H4 (cell line): ENCODE results near the gene PWWP2B. TPM values are rescaled to one million over a fixed set of nuclear protein-coding genes. Genes with fewer than 3 reads are reported as not detected.

Experiments used
- DNase-seq: peaks from one replicate; pipeline ENCODE4 v3.0.0-alpha.2; 2015; ENCODE audit warnings: low spot score
- total RNA-seq: library from RNA; depleted of rRNA; stranded (reverse); fragments of >200 nt; shearing (Covaris generic); gene quantifications from 2 replicates; pipeline ENCODE4 v1.2.3, GENCODE V29; 2014

Gene PWWP2B
- total RNA-seq, 1 experiment from 2014 or later, result 2.2 TPM

- DNase-seq, result no peak
Observed at GRCh38 chr10:132458071-132458585, 61.1 kb downstream of the PWWP2B start.

DNA sequence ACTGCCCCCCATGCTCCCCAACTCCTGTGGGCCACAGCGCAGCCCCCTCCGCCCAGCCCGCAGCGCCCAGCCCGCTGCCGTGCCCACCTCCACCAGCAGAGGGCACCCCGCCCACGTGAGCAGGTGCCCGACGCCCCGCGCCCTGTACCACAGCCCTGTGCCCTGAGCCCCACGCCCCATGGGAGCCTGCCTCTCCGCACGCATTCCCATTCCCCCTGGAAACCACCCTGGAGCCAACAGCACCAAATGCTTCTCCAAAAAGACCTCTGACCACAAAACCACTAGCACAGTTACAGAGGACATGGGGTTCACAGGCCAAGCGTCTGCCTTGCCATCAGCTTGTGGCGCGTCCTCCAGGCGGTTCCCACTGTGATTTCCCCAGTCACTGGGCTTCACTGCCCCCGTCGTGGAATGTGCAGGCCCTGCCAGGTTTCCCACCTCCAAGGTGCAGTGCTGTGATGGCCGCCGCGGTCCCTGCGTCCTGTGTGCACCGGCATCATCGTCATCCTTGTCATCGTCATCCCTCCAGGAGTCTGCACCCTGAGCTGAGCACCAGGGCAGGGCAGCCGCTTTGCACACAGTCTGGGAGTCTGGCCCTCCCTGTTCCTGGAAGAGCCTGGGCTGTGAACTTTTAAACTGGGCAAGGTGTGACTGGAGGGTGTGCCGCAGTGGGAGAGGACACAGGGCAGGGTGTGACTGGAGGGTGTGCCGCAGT lies 61.7 kb downstream of the PWWP2B start:
- DNase-seq, result no peak

- DNase-seq, result no peak
Observed at GRCh38 chr10:132459301-132460003, 62.5 kb downstream of the PWWP2B start.

DNA sequence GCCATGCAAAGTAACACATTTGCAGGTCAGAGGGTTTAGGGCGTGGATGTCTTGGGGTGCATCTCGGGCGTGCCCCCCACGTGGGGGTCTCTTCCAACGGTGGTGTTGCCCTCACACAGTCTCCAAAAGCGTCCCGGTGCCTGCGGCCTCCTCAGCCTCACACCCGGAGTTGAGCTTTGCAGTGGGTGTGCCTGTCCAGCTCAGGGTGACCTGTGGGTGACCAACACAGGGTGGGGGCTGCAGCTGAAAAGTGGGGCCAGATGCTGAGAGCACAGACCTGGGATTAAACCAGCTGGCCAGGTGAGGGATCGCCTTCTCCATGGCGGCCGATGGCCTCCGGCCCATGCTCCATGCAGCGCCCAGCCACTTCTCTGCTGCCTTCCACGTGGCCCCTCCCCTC lies 63.1 kb downstream of the PWWP2B start:
- DNase-seq, result no peak

GRCh38 chr10:132460691-132461090 lies 63.7 kb downstream of the PWWP2B start:
- DNase-seq, result no peak

GRCh38 chr10:132461103-132461682 lies 64.2 kb downstream of the PWWP2B start:
- DNase-seq, result no peak

- DNase-seq, result no peak
Observed at GRCh38 chr10:132461683-132462231, 64.8 kb downstream of the PWWP2B start.

GRCh38 chr10:132462463-132463332 lies 65.7 kb downstream of the PWWP2B start:
- no peak for DNase-seq

DNA sequence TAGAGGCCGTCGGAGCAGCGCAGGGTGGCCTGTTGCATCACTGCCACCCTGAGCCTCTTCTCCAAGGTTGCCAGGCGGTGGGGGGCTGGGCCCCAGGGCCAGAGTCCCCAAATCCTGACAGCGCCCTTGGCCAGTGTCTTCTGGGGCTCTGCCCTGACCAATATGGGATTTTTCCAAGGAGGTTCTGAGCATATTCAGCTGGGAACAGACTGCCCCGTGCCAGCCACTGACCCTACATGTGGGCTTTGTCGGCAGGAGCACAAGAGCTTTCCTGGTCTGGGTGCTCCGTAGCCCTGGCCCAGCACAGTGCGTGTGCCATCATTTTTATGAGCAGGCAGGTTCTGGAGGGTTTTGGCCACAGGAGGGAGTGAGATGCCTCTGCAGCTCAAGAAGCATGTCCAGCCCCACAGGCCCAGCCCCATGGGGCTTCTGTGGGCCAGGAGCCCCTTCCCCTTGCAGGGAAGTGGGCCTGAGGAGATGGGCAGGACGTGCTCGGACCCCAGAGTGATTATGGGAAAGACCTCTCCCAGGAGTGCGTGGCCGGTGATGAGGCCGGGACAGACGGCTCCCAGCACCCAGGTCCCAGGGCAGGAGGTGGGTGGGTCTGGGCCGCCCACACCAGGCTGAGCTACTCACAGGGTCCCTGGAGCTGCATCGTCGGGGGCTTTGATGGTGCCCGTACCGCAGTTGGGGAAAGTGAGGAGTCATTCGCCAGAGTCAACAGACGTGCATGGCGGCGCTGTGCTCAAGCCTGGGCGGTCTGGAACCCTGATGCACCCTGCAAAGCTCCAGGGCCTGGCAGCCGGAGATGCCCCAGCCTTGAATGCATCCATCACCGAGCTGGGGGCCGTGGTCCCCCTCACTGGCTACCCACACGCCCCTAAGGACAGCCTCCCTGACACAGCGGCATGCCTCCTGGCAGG lies 66.6 kb downstream of the PWWP2B start:
- no peak for DNase-seq

GRCh38 chr10:132464256-132465192 lies 67.5 kb downstream of the PWWP2B start:
- no peak for DNase-seq

- no peak for DNase-seq
Observed at GRCh38 chr10:132465193-132465888, 68.3 kb downstream of the PWWP2B start.

DNA sequence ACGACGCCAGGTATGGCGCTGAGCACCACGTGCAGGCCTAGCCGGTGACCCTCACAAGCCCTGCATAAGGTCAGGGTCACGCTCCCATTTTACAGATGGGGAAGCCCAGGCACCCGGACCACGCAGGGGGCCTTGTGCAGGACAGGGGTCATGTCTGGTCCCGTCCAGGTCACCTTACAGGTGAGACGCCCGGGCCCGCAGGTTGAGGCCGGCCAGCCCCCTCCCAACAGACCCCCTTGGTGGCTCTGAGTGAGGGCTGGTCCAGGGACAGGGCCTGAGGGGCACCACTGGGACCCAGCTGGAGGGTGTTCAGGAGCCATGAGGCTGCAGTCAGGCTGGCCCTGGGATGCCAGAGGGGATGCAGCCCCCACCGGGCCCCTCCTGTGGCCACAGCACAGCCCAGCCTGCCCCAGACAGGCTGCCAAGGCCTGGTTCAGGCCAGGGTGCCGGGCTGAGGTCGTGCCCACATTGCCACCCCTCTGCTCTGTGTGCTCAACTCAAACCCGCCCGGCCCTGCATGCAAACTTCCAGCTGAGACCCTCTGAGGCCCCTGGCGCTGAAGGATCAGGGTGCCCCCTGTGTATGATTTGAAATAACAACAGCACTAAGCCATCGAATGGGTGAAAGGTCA lies 69.0 kb downstream of the PWWP2B start:
- DNase-seq, result no peak

DNA sequence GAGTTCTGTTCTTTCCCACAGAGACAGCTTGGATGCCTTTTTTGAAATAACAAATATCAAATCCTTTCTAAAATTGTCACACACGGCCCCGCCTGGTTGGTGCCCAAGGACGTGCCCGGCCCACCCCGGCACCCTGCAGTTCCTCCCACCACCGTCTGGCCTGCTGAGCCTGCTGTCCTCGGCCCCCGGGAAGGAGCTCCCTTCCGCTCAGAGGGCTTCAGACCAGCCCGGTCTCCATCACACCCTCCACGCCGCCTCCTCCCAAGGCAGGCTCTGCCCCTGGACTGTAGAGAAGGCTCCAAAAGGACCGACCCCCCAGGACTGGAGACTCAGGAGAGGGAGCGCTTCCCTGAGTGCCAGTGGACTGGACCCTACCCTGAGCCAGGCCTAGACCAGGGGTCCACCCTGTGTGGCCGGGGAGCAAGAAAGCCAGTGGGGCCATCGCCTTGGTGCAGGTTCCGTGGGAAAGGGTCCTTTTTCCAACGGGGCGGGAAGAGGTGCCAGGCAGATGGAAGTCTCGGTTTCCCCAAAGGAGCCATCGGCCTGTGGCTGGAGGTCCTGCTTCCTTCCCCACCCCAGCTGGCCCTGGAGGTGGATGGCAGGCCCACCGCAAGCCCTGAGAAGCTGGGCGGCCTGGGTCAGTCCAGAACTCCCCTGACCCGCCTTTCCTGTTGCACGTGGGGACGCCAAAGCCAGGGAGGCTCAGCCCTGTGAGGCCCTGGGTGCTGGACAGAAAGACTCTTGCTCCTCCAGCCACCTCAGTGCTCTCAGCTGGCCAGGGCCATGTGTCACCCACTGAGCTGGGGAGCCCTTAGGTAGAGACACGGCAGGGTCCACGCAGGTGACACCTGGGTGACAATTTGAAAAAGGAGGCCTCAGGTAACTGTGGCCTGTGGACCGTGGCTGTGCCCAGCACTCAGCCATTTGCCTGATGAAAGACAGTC lies 69.8 kb downstream of the PWWP2B start:
- DNase-seq, result no peak
